BE2C (cell line): ENCODE results near the gene FN1.

Experiments used
- DNase-seq: peaks from one replicate; pipeline ENCODE4 v3.0.0-alpha.2; 2020
- H3K27me3 ChIP-seq: fragments of 250-450 bp; sonication (Bioruptor Pico); 2 replicates; pipeline ENCODE4 v1.5.1; 2020; ENCODE audit warnings: mild to moderate bottlenecking
- H3K36me3 ChIP-seq: fragments of 250-450 bp; sonication (Bioruptor Pico); 2 replicates; pipeline ENCODE4 v1.5.1; 2020; ENCODE audit warnings: mild to moderate bottlenecking
- H3K4me1 ChIP-seq: fragments of 250-450 bp; sonication (Bioruptor Pico); 2 replicates; pipeline ENCODE4 v1.5.1; 2020
- H3K4me3 ChIP-seq: 2 replicates; pipeline ENCODE4 v1.5.1; 2011; ENCODE audit warnings: low read depth, low read length
- H3K9me3 ChIP-seq: fragments of 250-450 bp; sonication (Bioruptor Pico); 2 replicates; pipeline ENCODE4 v1.5.1; 2020
- TF ChIP-seq, protein P1 (sequence below): IDR thresholded peaks from 2 replicates; pipeline ENCODE4 v1.5.1; 2012; ENCODE audit warnings: mild to moderate bottlenecking, low read depth, low read length

Gene FN1

DNA sequence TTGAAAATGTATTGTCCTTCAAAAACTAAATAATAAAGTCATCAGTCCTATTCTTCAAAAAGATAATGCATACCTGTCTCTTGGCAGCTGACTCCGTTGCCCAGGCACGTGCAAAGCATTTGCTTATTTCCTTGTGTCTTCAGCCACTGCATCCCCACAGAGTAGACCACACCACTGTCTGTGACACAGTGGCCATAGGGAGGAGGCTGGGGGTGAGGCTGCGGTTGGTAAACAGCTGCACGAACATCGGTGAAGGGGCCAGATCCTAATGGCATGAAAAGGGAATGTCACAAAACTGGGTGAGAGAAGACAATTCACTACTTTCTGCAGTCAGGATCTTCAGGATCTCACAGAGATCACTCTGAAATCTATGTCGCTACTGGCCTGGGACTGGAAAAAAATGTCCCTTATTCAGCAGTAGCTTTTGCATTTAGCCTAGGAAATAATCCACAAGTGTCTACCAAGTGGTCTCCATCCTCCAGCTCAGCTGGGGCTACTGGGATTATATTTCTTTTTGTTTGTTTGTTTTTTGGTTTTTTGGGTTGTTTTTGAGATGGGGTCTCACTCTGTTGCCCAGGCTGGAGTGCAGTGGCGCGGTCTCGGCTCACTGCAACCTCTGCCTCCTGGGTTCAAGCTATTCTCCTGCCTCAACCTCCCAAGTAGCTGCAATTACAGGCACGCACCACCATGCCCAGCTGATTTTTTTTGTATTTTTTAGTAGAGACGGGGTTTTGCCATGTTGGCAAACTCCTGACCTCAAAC, 10.7 kb downstream of the FN1 start:
- no peaks in the 10 kb centered on the region for H3K36me3 ChIP-seq

DNA sequence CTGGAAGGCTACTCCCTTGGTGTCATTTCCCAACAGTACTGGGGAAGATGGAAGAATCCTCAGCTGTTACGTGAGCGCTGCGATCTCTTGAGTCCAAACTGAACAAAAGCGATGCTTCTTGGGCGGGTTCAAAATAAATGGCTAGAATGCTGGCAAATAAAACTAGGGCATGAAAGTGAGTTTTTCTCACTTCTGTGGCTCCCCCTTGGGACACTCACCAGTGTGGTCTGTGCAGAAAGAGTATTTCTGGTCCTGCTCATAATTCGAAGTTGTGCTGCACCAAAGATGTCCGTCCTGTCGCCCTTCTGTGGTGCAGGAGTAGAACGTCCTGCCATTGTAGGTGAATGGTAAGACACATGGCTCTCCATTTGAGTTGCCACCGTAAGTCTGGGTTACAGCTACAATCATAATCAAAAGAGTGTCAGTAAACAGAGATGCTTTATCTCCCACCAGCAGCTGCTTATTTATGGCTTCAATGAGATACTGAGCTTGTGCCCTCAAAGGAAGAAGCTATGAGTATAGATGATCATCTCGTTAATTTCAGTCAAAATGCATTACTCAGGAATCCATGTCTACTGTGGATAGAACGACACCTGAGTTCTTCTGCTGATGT, 11.8 kb downstream of the FN1 start:
- peaks cover 3% of the 10 kb centered on the region for H3K4me1 ChIP-seq
- TF ChIP-seq, protein P1, sequence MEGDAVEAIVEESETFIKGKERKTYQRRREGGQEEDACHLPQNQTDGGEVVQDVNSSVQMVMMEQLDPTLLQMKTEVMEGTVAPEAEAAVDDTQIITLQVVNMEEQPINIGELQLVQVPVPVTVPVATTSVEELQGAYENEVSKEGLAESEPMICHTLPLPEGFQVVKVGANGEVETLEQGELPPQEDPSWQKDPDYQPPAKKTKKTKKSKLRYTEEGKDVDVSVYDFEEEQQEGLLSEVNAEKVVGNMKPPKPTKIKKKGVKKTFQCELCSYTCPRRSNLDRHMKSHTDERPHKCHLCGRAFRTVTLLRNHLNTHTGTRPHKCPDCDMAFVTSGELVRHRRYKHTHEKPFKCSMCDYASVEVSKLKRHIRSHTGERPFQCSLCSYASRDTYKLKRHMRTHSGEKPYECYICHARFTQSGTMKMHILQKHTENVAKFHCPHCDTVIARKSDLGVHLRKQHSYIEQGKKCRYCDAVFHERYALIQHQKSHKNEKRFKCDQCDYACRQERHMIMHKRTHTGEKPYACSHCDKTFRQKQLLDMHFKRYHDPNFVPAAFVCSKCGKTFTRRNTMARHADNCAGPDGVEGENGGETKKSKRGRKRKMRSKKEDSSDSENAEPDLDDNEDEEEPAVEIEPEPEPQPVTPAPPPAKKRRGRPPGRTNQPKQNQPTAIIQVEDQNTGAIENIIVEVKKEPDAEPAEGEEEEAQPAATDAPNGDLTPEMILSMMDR: no peak
- no peaks in the 10 kb centered on the region for H3K27me3 ChIP-seq
- no peaks in the 10 kb centered on the region for H3K36me3 ChIP-seq
- no peaks in the 10 kb centered on the region for H3K9me3 ChIP-seq
- no peak for DNase-seq
- H3K4me3 ChIP-seq: no peak overlapping the region

More for the DNA sequence above, 10.7 kb downstream of the FN1 start:
- no peak for DNase-seq
- TF ChIP-seq, protein P1: no peak
- Histone ChIP-seq H3K4me3 (no peak overlapping the region), H3K27me3 (no peaks in the 10 kb centered on the region), H3K9me3 (no peaks in the 10 kb centered on the region), H3K4me1 (peaks cover 3% of the 10 kb centered on the region)

DNA sequence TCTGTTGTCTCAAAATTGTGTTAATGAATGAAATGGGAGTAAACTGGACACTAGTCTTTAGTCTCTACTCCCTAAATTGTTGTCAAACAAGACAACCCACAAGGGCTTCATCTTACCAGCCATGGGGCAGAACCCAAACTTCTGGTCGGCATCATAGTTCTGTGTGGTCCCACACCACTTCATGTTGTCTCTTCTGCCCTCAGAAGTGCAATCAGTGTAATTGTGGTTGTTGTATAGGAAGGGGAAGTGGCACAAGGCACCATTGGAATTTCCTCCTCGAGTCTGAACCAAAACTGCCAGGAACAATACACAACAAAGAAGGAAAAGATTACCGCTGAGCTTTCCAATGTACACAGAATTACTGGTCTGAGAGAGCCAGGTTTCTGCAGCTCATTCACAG, 12.6 kb downstream of the FN1 start:
- no peaks in the 10 kb centered on the region for H3K27me3 ChIP-seq
- H3K4me3 ChIP-seq: no peak overlapping the region
- TF ChIP-seq, protein P1: no peak
- DNase-seq: no peak
- no peaks in the 10 kb centered on the region for H3K36me3 ChIP-seq
- H3K4me1 ChIP-seq: peaks cover 3% of the 10 kb centered on the region
- no peaks in the 10 kb centered on the region for H3K9me3 ChIP-seq

DNA sequence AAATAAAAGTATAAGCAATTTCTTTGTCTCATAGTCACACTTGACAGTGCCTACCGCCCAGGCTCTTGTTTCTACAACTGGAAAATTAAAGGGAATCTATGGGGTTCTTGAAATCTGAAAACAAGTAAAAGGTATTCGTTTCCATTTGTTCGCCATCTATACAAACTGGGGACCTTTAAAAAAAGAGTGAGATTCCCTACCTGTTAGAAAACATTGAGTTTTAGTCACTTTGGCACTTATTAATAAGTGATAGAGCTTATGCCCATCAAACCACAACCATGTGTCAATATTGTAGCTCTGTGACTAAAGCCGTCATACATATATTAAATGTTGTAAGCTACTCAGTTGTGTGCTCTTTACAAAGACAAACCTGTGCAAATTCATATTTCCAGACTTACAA, 13.2 kb downstream of the FN1 start:
- no peaks in the 10 kb centered on the region for H3K36me3 ChIP-seq
- TF ChIP-seq, protein P1: no peak
- H3K27me3 ChIP-seq: no peaks in the 10 kb centered on the region
- H3K4me1 ChIP-seq: peaks cover 3% of the 10 kb centered on the region
- H3K4me3 ChIP-seq: no peak overlapping the region
- no peak for DNase-seq
- no peaks in the 10 kb centered on the region for H3K9me3 ChIP-seq

DNA sequence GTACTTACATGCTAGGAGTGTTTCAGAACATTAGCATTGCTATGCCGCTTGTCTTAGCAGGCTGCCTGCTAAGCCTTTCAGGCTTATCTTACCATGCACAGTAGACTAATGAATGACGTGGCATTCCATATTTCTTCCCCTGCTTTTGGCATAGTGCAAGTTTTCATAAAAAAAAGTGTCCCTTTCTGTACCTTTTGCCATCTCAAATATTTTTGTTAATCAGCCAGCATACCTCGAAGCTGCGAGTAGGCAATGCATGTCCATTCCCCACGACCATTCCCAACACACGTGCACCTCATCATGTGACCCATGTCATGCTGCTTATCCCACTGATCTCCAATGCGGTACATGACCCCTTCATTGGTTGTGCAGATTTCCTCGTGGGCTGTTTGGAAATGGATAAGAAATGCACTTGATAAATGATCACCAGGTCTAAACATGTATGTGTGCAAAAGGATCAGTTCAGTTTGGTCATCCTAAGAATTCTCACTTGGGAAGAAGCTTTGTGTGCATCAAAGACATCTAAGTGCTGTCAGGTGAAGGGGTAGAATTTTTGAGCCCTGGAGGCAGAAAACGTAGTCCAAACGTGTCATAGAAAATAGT, 13.9 kb downstream of the FN1 start:
- Histone ChIP-seq H3K4me3 (no peak overlapping the region), H3K36me3 (no peaks in the 10 kb centered on the region), H3K9me3 (no peaks in the 10 kb centered on the region), H3K4me1 (peaks cover 3% of the 10 kb centered on the region), H3K27me3 (no peaks in the 10 kb centered on the region)
- DNase-seq: no peak
- TF ChIP-seq, protein P1: no peak

DNA sequence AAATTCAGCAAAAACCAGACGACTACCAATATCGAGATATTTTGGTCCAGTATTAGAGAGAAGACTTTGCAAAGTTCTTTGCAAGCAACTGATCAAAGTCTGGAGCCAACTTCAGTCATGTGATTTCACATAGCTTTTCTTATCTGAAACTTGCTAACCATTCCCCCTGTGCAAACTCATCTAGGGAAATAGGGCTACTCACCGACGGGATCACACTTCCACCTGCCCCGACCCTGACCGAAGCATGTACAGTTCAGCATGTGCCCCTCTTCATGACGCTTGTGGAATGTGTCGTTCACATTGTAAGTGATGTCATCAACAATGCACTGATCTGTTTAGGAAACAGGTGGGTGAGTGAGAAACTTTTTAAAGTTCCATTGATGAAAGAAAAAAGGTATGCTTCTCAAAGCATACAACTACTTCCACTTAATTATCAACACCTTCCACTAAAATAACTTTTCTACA, 15.4 kb downstream of the FN1 start:
- Histone ChIP-seq H3K4me1 (peaks cover 3% of the 10 kb centered on the region), H3K27me3 (no peaks in the 10 kb centered on the region), H3K4me3 (no peak overlapping the region), H3K9me3 (no peaks in the 10 kb centered on the region), H3K36me3 (no peaks in the 10 kb centered on the region)
- DNase-seq: no peak
- TF ChIP-seq, protein P1: no peak
